ENCODE data around the gene ZSWIM9.

DNA sequence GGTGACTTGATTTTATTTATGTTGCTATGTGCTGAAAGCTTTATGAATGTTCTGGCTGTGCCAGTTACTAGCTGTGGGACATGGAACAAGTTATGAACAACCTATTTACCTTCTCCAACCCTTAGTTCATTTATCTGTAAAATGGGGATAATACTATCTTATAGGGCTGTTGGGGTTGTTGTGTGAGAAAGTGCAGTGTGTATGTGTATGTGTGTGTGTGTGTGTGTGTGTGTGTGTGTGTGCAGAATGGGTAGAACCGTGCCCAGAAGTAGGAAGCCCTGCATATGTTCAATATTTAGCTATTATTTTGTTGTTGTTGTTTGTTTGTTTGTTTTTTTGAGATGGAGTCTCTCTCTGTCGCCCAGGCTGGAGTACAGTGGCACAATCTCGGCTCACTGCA, 20.4 kb downstream of the ZSWIM9 start:
- TF ChIP-seq POLR2A (IDR thresholded peaks at IDR 0.05; ENCODE audit: low read depth, low read length) (no peak), POLR2AphosphoS5 (IDR thresholded peaks at IDR 0.05; ENCODE audit: low read depth, low read length) (no peak)
